ENCODE data around the gene ANP32B.

GRCh38 chr9:98016137-98016680 lies 33.1 kb downstream of the ANP32B start:
- no peak for TF ChIP-seq ELF1 (IDR thresholded peaks at IDR 0.05)
- TF ChIP-seq, protein P1, sequence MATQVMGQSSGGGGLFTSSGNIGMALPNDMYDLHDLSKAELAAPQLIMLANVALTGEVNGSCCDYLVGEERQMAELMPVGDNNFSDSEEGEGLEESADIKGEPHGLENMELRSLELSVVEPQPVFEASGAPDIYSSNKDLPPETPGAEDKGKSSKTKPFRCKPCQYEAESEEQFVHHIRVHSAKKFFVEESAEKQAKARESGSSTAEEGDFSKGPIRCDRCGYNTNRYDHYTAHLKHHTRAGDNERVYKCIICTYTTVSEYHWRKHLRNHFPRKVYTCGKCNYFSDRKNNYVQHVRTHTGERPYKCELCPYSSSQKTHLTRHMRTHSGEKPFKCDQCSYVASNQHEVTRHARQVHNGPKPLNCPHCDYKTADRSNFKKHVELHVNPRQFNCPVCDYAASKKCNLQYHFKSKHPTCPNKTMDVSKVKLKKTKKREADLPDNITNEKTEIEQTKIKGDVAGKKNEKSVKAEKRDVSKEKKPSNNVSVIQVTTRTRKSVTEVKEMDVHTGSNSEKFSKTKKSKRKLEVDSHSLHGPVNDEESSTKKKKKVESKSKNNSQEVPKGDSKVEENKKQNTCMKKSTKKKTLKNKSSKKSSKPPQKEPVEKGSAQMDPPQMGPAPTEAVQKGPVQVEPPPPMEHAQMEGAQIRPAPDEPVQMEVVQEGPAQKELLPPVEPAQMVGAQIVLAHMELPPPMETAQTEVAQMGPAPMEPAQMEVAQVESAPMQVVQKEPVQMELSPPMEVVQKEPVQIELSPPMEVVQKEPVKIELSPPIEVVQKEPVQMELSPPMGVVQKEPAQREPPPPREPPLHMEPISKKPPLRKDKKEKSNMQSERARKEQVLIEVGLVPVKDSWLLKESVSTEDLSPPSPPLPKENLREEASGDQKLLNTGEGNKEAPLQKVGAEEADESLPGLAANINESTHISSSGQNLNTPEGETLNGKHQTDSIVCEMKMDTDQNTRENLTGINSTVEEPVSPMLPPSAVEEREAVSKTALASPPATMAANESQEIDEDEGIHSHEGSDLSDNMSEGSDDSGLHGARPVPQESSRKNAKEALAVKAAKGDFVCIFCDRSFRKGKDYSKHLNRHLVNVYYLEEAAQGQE (IDR thresholded peaks at IDR 0.05; ENCODE audit: low read depth, low read length), result no peak
- TF ChIP-seq NRF1 (IDR thresholded peaks at IDR 0.05; ENCODE audit: low read depth, low read length), result no peak
- no peak for TF ChIP-seq MAX (IDR thresholded peaks at IDR 0.05; ENCODE audit: low read depth)
- TF ChIP-seq, protein P2, sequence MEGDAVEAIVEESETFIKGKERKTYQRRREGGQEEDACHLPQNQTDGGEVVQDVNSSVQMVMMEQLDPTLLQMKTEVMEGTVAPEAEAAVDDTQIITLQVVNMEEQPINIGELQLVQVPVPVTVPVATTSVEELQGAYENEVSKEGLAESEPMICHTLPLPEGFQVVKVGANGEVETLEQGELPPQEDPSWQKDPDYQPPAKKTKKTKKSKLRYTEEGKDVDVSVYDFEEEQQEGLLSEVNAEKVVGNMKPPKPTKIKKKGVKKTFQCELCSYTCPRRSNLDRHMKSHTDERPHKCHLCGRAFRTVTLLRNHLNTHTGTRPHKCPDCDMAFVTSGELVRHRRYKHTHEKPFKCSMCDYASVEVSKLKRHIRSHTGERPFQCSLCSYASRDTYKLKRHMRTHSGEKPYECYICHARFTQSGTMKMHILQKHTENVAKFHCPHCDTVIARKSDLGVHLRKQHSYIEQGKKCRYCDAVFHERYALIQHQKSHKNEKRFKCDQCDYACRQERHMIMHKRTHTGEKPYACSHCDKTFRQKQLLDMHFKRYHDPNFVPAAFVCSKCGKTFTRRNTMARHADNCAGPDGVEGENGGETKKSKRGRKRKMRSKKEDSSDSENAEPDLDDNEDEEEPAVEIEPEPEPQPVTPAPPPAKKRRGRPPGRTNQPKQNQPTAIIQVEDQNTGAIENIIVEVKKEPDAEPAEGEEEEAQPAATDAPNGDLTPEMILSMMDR (IDR thresholded peaks at IDR 0.05), result no peak
- no peak for TF ChIP-seq GABPA (IDR thresholded peaks at IDR 0.05; ENCODE audit: low read depth)
- no peak for TF ChIP-seq EZH2phosphoT487 (IDR thresholded peaks at IDR 0.05; ENCODE audit: borderline replicate concordance, low read depth)
- no peak for TF ChIP-seq EP300 (IDR thresholded peaks at IDR 0.05; ENCODE audit: borderline replicate concordance in 1 of 2, low read depth in 1 of 2, low read length in 1 of 2)

Data from SK-N-SH (cell line).